GM12875 (cell line): ENCODE results near the gene FN1.

Experiments
- H3K4me3 ChIP-seq: one replicate; pipeline ENCODE4 v1.5.1; 2011; ENCODE audit warnings: low read depth, low read length, control low read depth
- TF ChIP-seq, protein P1 (sequence below): IDR thresholded peaks from 2 replicates; pipeline ENCODE4 v1.5.1; 2011; ENCODE audit warnings: low read depth, mild to moderate bottlenecking, control low read depth, inconsistent platforms, low read length, moderate library complexity, borderline replicate concordance; ENCODE audit not compliant: insufficient read depth

Gene FN1

DNA sequence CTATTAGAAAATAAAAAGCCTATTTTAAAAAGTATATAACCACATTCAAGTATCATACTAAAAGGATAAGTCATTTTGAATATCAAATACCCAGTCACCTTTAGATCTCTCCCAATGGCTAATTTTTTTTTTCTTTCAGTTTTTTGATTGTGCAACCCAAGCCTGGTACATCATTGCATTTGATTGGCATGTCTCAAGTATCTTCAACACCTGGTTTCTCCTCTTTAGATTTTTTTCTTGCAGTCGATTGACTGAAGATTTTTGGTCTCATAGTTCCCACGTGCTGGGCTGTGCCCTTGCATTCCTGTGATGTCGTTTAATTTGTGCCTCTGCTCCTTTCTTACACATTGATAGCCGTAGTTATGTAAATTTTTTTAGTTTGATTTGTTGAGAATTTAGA, 83.3 kb downstream of the FN1 start:
- H3K4me3 ChIP-seq, result no peak overlapping the region

DNA sequence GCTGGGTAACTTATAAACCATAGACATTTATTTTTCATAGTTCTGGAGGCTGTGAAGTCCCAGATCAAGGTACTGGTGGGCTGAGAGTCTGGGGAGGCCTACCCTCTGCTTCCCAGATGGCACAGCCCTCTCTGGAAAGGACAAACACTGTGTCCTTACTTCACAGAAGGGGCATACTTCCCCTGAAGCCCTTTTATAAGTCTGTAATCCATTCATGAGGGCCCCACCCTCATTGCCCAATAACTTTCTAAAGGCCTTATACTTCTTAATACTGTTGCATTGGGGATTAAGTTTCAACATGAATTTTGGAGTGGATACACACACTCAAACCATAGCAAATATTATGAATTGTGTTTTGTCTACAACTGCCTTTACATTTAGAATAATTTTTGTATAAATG, 88.0 kb downstream of the FN1 start:
- TF ChIP-seq, protein P1, sequence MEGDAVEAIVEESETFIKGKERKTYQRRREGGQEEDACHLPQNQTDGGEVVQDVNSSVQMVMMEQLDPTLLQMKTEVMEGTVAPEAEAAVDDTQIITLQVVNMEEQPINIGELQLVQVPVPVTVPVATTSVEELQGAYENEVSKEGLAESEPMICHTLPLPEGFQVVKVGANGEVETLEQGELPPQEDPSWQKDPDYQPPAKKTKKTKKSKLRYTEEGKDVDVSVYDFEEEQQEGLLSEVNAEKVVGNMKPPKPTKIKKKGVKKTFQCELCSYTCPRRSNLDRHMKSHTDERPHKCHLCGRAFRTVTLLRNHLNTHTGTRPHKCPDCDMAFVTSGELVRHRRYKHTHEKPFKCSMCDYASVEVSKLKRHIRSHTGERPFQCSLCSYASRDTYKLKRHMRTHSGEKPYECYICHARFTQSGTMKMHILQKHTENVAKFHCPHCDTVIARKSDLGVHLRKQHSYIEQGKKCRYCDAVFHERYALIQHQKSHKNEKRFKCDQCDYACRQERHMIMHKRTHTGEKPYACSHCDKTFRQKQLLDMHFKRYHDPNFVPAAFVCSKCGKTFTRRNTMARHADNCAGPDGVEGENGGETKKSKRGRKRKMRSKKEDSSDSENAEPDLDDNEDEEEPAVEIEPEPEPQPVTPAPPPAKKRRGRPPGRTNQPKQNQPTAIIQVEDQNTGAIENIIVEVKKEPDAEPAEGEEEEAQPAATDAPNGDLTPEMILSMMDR, result no peak
- no peak overlapping the region for H3K4me3 ChIP-seq

More for the DNA sequence above, 83.3 kb downstream of the FN1 start:
- TF ChIP-seq, protein P1, result no peak

- no peak overlapping the region for H3K4me3 ChIP-seq
- TF ChIP-seq, protein P1, result no peak
Measured at GRCh38 chr2:215338883-215339679, 96.8 kb downstream of the FN1 start.

DNA sequence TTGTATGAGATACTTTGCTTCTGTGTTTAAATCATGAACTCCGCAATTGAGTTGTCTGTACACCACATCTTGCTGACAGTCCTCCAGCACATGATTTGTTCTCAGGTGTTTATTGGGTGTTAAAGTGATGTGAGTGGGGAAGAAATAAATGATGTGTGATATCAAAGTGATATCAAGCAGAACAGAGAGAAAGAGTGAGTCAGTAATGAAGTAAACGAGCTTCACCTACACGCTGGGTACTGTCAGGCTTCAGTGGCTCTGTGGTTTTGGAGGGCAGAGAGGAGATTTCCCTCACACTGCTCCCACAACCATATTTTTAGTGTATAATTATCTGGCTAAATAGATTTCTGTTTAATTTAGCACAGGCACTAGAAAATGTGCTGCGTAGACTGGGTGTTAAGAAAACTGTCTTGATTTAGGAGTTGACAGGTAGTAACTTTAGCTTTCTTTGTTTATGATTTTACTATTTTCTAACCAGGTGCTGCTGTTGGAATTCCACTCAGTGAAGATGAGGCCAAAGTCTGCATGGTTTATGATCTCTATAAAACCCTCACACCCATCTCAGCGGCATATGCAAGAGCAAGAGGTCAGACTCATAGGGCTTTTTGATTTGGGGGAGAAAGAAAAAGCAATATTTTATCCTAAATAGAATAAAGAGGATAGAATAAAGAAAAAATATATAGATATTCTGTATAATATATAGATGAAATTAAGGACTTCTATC, 102.8 kb downstream of the FN1 start:
- TF ChIP-seq, protein P1, result no peak
- H3K4me3 ChIP-seq, result no peak overlapping the region

GRCh38 chr2:215328066-215328465, 107.8 kb downstream of the FN1 start:
- no peak overlapping the region for H3K4me3 ChIP-seq
- TF ChIP-seq, protein P1, result no peak

DNA sequence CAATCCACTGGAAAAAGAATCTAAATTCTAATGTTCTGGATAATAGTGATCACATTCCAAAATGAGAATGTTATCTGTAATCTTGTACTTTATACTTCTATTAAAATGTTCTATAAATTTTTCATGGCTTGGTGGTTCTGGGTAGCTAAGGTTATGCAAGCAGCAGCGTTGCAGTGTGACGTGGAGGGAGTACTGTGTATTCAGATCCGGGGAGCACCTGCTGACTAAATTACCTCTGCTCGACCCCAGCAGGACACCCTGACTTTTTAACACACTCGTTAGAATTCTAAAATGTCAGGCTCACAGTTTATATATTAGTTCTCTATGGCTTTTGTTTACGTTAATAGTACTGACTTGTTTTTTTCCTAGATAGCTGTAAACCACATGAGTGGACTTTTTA, 111.1 kb downstream of the FN1 start:
- no peak overlapping the region for H3K4me3 ChIP-seq
- TF ChIP-seq, protein P1, result no peak
